HEK293 (cell line): Measurements from ENCODE around the gene ABCF1.

Experiments used
- ATF2 ChIP-seq: fragments of 450-650 bp; formaldehyde crosslinking; IDR thresholded peaks from 2 replicates; pipeline ENCODE4 v1.5.1; 2016; ENCODE audit warnings: missing biosample characterization, missing genetic modification characterization, low read depth
- BCL11B ChIP-seq: fragments of 450-650 bp; formaldehyde crosslinking; IDR thresholded peaks from 2 replicates; pipeline ENCODE4 v1.5.1; 2016; ENCODE audit warnings: low read depth, missing biosample characterization, missing genetic modification characterization
- GLI2 ChIP-seq: fragments of 450-650 bp; formaldehyde crosslinking; IDR thresholded peaks from 2 replicates; pipeline ENCODE4; 2017; ENCODE audit warnings: missing biosample characterization, missing genetic modification characterization, low read depth, borderline replicate concordance
- GLI4 ChIP-seq: fragments of 450-650 bp; formaldehyde crosslinking; IDR thresholded peaks from 2 replicates; pipeline ENCODE4 v1.5.1; 2016; ENCODE audit warnings: missing biosample characterization, missing genetic modification characterization
- GLIS2 ChIP-seq: fragments of 450-650 bp; formaldehyde crosslinking; IDR thresholded peaks from 2 replicates; pipeline ENCODE4 v1.5.1; 2016; ENCODE audit warnings: missing biosample characterization, missing genetic modification characterization
- KLF7 ChIP-seq: fragments of 450-650 bp; formaldehyde crosslinking; IDR thresholded peaks from 2 replicates; pipeline ENCODE4 v1.5.1; 2016; ENCODE audit warnings: missing biosample characterization, missing genetic modification characterization, borderline replicate concordance
- REPIN1 ChIP-seq: fragments of 450-650 bp; formaldehyde crosslinking; IDR thresholded peaks from 2 replicates; pipeline ENCODE4 v1.5.1; 2017; ENCODE audit warnings: missing biosample characterization, missing genetic modification characterization, low read depth
- SCRT1 ChIP-seq: fragments of 450-650 bp; formaldehyde crosslinking; IDR thresholded peaks from 2 replicates; pipeline ENCODE4 v1.5.1; 2016; ENCODE audit warnings: missing biosample characterization, missing genetic modification characterization, borderline replicate concordance
- SP3 ChIP-seq: fragments of 450-650 bp; formaldehyde crosslinking; IDR thresholded peaks from 2 replicates; pipeline ENCODE4 v1.5.1; 2016; ENCODE audit warnings: missing biosample characterization, missing genetic modification characterization
- ZBTB17 ChIP-seq: fragments of 450-650 bp; formaldehyde crosslinking; IDR thresholded peaks from 2 replicates; pipeline ENCODE4 v1.5.1; 2016; ENCODE audit warnings: missing biosample characterization, missing genetic modification characterization
- ZEB2 ChIP-seq: fragments of 450-650 bp; formaldehyde crosslinking; IDR thresholded peaks from 2 replicates; pipeline ENCODE4 v1.5.1; 2016; ENCODE audit warnings: missing biosample characterization, missing genetic modification characterization
- ZNF114 ChIP-seq: fragments of 450-650 bp; formaldehyde crosslinking; IDR thresholded peaks from 2 replicates; pipeline ENCODE4 v1.5.0; 2017; ENCODE audit warnings: missing biosample characterization, missing genetic modification characterization
- ZNF138 ChIP-seq: fragments of 450-650 bp; formaldehyde crosslinking; IDR thresholded peaks from 2 replicates; pipeline ENCODE4 v1.5.1; 2016; ENCODE audit warnings: missing biosample characterization, missing genetic modification characterization, borderline replicate concordance
- ZNF169 ChIP-seq: fragments of 450-650 bp; formaldehyde crosslinking; IDR thresholded peaks from 2 replicates; pipeline ENCODE4 v1.5.1; 2016; ENCODE audit warnings: missing biosample characterization, missing genetic modification characterization
- ZNF266 ChIP-seq: fragments of 450-650 bp; formaldehyde crosslinking; IDR thresholded peaks from 2 replicates; pipeline ENCODE4 v1.5.1; 2016; ENCODE audit warnings: missing biosample characterization, missing genetic modification characterization, low read depth
- ZNF292 ChIP-seq: fragments of 450-650 bp; formaldehyde crosslinking; IDR thresholded peaks from 2 replicates; pipeline ENCODE4 v1.5.1; 2016; ENCODE audit warnings: low read depth, missing biosample characterization, missing genetic modification characterization, borderline replicate concordance
- ZNF335 ChIP-seq: fragments of 450-650 bp; formaldehyde crosslinking; conservative IDR thresholded peaks from 2 replicates; pipeline ENCODE4 v1.5.1; 2016; ENCODE audit warnings: missing biosample characterization, missing genetic modification characterization
- ZNF394 ChIP-seq: fragments of 450-650 bp; formaldehyde crosslinking; IDR thresholded peaks from 2 replicates; pipeline ENCODE4 v1.5.1; 2016; ENCODE audit warnings: missing biosample characterization, missing genetic modification characterization, mild to moderate bottlenecking, moderate library complexity, borderline replicate concordance
- ZNF404 ChIP-seq: fragments of 450-650 bp; formaldehyde crosslinking; IDR thresholded peaks from 2 replicates; pipeline ENCODE4 v1.5.1; 2017; ENCODE audit warnings: missing biosample characterization, missing genetic modification characterization
- ZNF501 ChIP-seq: fragments of 450-650 bp; formaldehyde crosslinking; IDR thresholded peaks from 2 replicates; pipeline ENCODE4 v1.5.1; 2016; ENCODE audit warnings: missing biosample characterization, missing genetic modification characterization
- ZNF518A ChIP-seq: fragments of 450-650 bp; formaldehyde crosslinking; conservative IDR thresholded peaks from 2 replicates; pipeline ENCODE4 v1.5.1; 2016; ENCODE audit warnings: low read depth, missing biosample characterization, missing genetic modification characterization
- ZNF521 ChIP-seq: fragments of 450-650 bp; formaldehyde crosslinking; IDR thresholded peaks from 2 replicates; pipeline ENCODE4 v1.5.1; 2017; ENCODE audit warnings: missing biosample characterization, mild to moderate bottlenecking, missing genetic modification characterization
- ZNF530 ChIP-seq: fragments of 450-650 bp; formaldehyde crosslinking; IDR thresholded peaks from 2 replicates; pipeline ENCODE4 v1.5.1; 2016; ENCODE audit warnings: low read depth, missing biosample characterization, missing genetic modification characterization
- ZNF600 ChIP-seq: fragments of 450-650 bp; formaldehyde crosslinking; IDR thresholded peaks from 2 replicates; pipeline ENCODE4 v1.5.1; 2016; ENCODE audit warnings: missing biosample characterization, missing genetic modification characterization
- ZNF629 ChIP-seq: fragments of 450-650 bp; formaldehyde crosslinking; IDR thresholded peaks from 2 replicates; pipeline ENCODE4 v1.5.1; 2017; ENCODE audit warnings: missing biosample characterization, missing genetic modification characterization
- ZSCAN16 ChIP-seq: fragments of 450-650 bp; formaldehyde crosslinking; IDR thresholded peaks from 2 replicates; pipeline ENCODE4 v1.5.1; 2016; ENCODE audit warnings: missing biosample characterization, missing genetic modification characterization
- TF ChIP-seq, protein P1 (sequence below): fragments of 450-650 bp; formaldehyde crosslinking; IDR thresholded peaks from 2 replicates; pipeline ENCODE4 v1.5.1; 2016; ENCODE audit warnings: missing biosample characterization, missing genetic modification characterization, low read depth
- TF ChIP-seq, protein P2 (sequence below): fragments of 450-650 bp; formaldehyde crosslinking; IDR thresholded peaks from 2 replicates; pipeline ENCODE4 v1.5.1; 2016; ENCODE audit warnings: missing biosample characterization, missing genetic modification characterization

ABCF1 gene

DNA sequence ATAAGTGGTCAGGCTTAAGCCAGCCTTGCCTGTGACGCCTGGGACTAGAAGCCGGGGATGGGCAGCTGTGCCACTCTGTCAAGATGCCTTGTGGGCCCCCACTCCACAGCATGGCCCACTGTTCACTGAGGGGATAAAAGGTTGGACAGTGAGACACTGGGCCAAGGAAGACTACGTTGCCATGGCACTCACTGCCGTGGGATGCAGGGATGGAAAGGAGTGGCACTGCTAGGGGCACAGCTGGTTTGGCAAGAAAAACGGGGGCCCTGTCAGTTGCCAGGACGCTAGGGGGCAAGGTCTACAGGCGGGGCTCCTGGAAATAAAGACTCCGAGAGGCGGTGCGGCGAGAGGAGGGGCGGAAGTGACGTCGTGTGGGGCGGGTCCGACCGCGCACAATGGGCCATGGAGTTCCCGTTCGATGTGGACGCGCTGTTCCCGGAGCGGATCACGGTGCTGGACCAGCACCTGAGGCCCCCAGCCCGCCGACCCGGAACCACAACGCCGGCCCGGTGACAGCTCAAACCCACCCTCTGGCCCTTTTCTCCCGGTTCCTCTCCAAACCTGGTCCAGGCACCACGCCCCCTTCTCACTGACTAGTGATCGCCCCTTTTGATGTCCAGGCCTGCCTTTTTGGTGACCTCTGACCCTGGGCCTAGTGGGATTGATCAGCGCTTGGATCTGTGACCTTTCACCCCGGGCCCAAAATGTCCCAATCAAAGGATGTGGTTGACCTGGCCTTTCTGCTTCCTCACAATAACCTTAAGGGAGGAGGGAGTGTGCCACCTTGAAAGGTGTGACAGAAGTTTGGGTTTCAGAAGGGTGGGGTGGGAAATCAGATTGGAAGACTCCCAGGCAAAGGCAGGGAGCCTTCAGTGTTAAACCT, 55.5 kb downstream of the ABCF1 start, which contains the start of gene ATAT1 (continued):
- TF ChIP-seq, protein P1, sequence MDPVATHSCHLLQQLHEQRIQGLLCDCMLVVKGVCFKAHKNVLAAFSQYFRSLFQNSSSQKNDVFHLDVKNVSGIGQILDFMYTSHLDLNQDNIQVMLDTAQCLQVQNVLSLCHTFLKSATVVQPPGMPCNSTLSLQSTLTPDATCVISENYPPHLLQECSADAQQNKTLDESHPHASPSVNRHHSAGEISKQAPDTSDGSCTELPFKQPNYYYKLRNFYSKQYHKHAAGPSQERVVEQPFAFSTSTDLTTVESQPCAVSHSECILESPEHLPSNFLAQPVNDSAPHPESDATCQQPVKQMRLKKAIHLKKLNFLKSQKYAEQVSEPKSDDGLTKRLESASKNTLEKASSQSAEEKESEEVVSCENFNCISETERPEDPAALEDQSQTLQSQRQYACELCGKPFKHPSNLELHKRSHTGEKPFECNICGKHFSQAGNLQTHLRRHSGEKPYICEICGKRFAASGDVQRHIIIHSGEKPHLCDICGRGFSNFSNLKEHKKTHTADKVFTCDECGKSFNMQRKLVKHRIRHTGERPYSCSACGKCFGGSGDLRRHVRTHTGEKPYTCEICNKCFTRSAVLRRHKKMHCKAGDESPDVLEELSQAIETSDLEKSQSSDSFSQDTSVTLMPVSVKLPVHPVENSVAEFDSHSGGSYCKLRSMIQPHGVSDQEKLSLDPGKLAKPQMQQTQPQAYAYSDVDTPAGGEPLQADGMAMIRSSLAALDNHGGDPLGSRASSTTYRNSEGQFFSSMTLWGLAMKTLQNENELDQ, result no peak
- TF ChIP-seq GLI2 (tag by site-specific recombination) (no peak), GLIS2 (peak; percentile 97), ZNF501 (tag by site-specific recombination) (peak; percentile 74; the same call in 1 of the 2 replicates), REPIN1 (tag by site-specific recombination) (no peak), ZNF114 (no peak), SCRT1 (tag by site-specific recombination) (no peak), ZNF169 (tag by site-specific recombination) (no peak), ZNF292 (no peak), ZNF600 (peak; percentile 78), GLI4 (tag by site-specific recombination) (no peak), KLF7 (0 out of 2 replicates have a peak, but pooled peaks have one; percentile 17), ZNF521 (tag by site-specific recombination) (no peak), ZNF404 (no peak), ZNF629 (tag by site-specific recombination) (peak; percentile 73), ZNF394 (tag by site-specific recombination) (0 out of 2 replicates have a peak, but pooled peaks have one; percentile 35), ATF2 (tag by site-specific recombination) (0 out of 2 replicates have a peak, but pooled peaks have one; percentile 50), ZSCAN16 (tag by site-specific recombination) (no peak), ZNF530 (tag by site-specific recombination) (no peak), ZNF518A (tag by site-specific recombination) (peak; percentile 59), ZNF266 (no peak), SP3 (tag by site-specific recombination) (peak; percentile 83), ZBTB17 (tag by site-specific recombination) (peak; percentile 89), BCL11B (tag by site-specific recombination) (peak; percentile 90), ZNF335 (tag by site-specific recombination) (peak; percentile 88), ZEB2 (tag by site-specific recombination) (peak; percentile 68), ZNF138 (tag by site-specific recombination) (no peak)
- TF ChIP-seq, protein P2, sequence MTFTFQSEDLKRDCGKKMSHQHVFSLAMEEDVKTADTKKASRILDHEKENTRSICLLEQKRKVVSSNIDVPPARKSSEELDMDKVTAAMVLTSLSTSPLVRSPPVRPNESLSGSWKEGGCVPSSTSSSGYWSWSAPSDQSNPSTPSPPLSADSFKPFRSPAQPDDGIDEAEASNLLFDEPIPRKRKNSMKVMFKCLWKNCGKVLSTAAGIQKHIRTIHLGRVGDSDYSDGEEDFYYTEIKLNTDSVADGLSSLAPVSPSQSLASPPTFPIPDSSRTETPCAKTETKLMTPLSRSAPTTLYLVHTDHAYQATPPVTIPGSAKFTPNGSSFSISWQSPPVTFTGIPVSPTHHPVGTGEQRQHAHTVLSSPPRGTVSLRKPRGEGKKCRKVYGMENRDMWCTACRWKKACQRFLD (tag by site-specific recombination), result no peak
